Endothelial cell of umbilical vein (primary cell): ENCODE results near the gene ITPR2. TPM values are rescaled to one million over a fixed set of nuclear protein-coding genes. Genes with fewer than 3 reads are reported as not detected.
"Not testable (repeated sequence)": the region's sequence is repeated elsewhere in the genome, so short reads cannot be mapped to it uniquely, and the experiment has no call there.

Source experiments
- BruUV-seq: library from RNA; stranded (reverse); fragments of 400-500 nt; replicated peaks from 2 replicates; lab custom pipeline; 2021; lab: Mats Ljungman, UMichigan
- CTCF ChIA-PET: fragments of 300-600, 350-600 bp; sonication (Branson Sonifier 250); formaldehyde crosslinking; loops from one replicate; lab custom pipeline; 2021; ENCODE audit warnings: antibody characterized with exemption, inconsistent platforms; lab: Charles Lee
- POLR2A ChIA-PET: fragments of 300-600, 350-600 bp; sonication (Branson Sonifier 250); formaldehyde crosslinking; loops from one replicate; lab custom pipeline; 2021; ENCODE audit warnings: antibody characterized with exemption, inconsistent platforms; lab: Charles Lee
- DNase-seq: peaks from one replicate; pipeline ENCODE4 v3.0.0-alpha.2; 2011; ENCODE audit warnings: low read depth, low spot score
- FAIRE-seq: peaks from 2 replicates; lab custom pipeline; 2011; peaks lifted over from hg19 to GRCh38; lab: Jason Lieb, UNC
- H2AFZ ChIP-seq: 2 replicates; pipeline ENCODE4 v1.6.0; 2012; ENCODE audit warnings: low read depth, low read length, control low read depth, inconsistent platforms
- H3K27ac ChIP-seq: 2 replicates; pipeline ENCODE4 v1.5.1; 2011; ENCODE audit warnings: low read depth, mild to moderate bottlenecking, control low read depth, low read length, moderate library complexity; ENCODE audit not compliant: insufficient read depth
- H3K27me3 ChIP-seq, 2 experiments: 2 replicates each; pipeline versions ENCODE4 v1.6.0 to v1.6.1; 2011; ENCODE audit warnings: low read length in 2 of 2, mixed read lengths in 1 of 2; ENCODE audit not compliant: control insufficient read depth in 2 of 2, insufficient read depth in 2 of 2
- H3K36me3 ChIP-seq, 2 experiments: 2 replicates in 1 of 2; 3 replicates in 1 of 2; pipeline ENCODE4 v1.5.1; 2011; ENCODE audit warnings: low read length in 2 of 2, mild to moderate bottlenecking in 1 of 2, moderate library complexity in 1 of 2; ENCODE audit not compliant: control insufficient read depth in 2 of 2, insufficient read depth in 2 of 2; ENCODE audit errors: extremely low read depth in 1 of 2
- H3K4me1 ChIP-seq: 3 replicates; pipeline ENCODE4 v1.5.1; 2011; ENCODE audit warnings: mild to moderate bottlenecking, low read length; ENCODE audit not compliant: control insufficient read depth, insufficient read depth; ENCODE audit errors: extremely low read depth
- H3K4me2 ChIP-seq: 2 replicates; pipeline ENCODE4 v1.6.1; 2011; ENCODE audit warnings: low read length, control low read depth, mixed read lengths; ENCODE audit not compliant: insufficient read depth
- H3K4me3 ChIP-seq, 3 experiments: fragments of 200-600 bp in 1 of 3; sonication (generic), shearing (Covaris generic) in 1 of 3; replicated peaks in 1 of 3; 2 replicates each; pipeline ENCODE4 v1.5.1; 2011 to 2016; ENCODE audit warnings: control low read depth in 3 of 3, low read length in 3 of 3, mild to moderate bottlenecking in 2 of 3, inconsistent platforms in 1 of 3, low read depth in 1 of 3, moderate library complexity in 1 of 3; ENCODE audit not compliant: insufficient read depth in 1 of 3
- H3K79me2 ChIP-seq: 2 replicates; pipeline ENCODE4 v1.6.0; 2012; ENCODE audit warnings: low read length, inconsistent platforms; ENCODE audit not compliant: control insufficient read depth, insufficient read depth
- H3K9ac ChIP-seq: replicated peaks from 2 replicates; pipeline ENCODE3; 2011; ENCODE audit warnings: low read length, control low read depth; ENCODE audit not compliant: insufficient read depth; ENCODE audit errors: extremely low read depth
- H3K9me1 ChIP-seq: replicated peaks from 3 replicates; pipeline ENCODE4 v1.6.0; 2011; ENCODE audit warnings: mild to moderate bottlenecking, low read length; ENCODE audit not compliant: control insufficient read depth, insufficient read depth; ENCODE audit errors: extremely low read depth
- H3K9me3 ChIP-seq: replicated peaks from 2 replicates; pipeline ENCODE4 v1.5.1; 2012; ENCODE audit warnings: low read length, inconsistent platforms; ENCODE audit not compliant: control insufficient read depth, insufficient read depth
- H4K20me1 ChIP-seq: replicated peaks from 2 replicates; pipeline ENCODE3; 2011; ENCODE audit warnings: mild to moderate bottlenecking, low read length; ENCODE audit not compliant: control insufficient read depth, insufficient read depth; ENCODE audit errors: extremely low read depth
- EZH2 ChIP-seq: IDR thresholded peaks from 2 replicates; pipeline ENCODE4 v1.6.1; 2012; ENCODE audit warnings: borderline replicate concordance, low read depth, mild to moderate bottlenecking, moderate library complexity, low read length, inconsistent platforms; ENCODE audit not compliant: severe bottlenecking
- FOS ChIP-seq: IDR thresholded peaks from 2 replicates; pipeline ENCODE4 v1.6.1; 2011; ENCODE audit warnings: mild to moderate bottlenecking, low read length, moderate library complexity, borderline replicate concordance; ENCODE audit not compliant: insufficient read depth
- GATA2 ChIP-seq: IDR thresholded peaks from 2 replicates; pipeline ENCODE4 v1.7.0; 2011; ENCODE audit warnings: low read depth, mild to moderate bottlenecking, moderate library complexity, mixed read lengths, low read length; ENCODE audit not compliant: insufficient read length, insufficient read depth
- JUN ChIP-seq: IDR thresholded peaks from 2 replicates; pipeline ENCODE4 v1.6.1; 2011; ENCODE audit warnings: borderline replicate concordance, low read depth; ENCODE audit not compliant: insufficient read length, insufficient read depth
- MAX ChIP-seq: IDR thresholded peaks from 2 replicates; pipeline ENCODE4 v1.6.1; 2011; ENCODE audit not compliant: insufficient read depth, insufficient read length
- MYC ChIP-seq: IDR thresholded peaks from one replicate; pipeline ENCODE4 v1.6.1; 2011; ENCODE audit warnings: mild to moderate bottlenecking, low read depth, low read length
- POLR2A ChIP-seq: IDR thresholded peaks from 2 replicates; pipeline ENCODE4 v1.6.1; 2012; ENCODE audit warnings: low read depth, mild to moderate bottlenecking, control low read depth, low read length
- POLR2AphosphoS5 ChIP-seq: IDR thresholded peaks from 2 replicates; pipeline ENCODE4 v1.6.1; 2012; ENCODE audit warnings: low read depth, mild to moderate bottlenecking, control low read depth, low read length, moderate library complexity; ENCODE audit not compliant: insufficient read depth
- dilution Hi-C: fragments of 300-500 bp; cut with MboI; formaldehyde crosslinking; loops from one replicate; pipeline ENCODE4 v1.15.0; 2019; ENCODE audit warnings: low sequenced_read_pairs; ENCODE audit not compliant: extremely low pct_ligation_motif_present
- intact Hi-C: fragments of 100-400 bp; cut with micrococcal nuclease; formaldehyde crosslinking; loops from one replicate; pipeline ENCODE4 v1.10.0; 2022
- polyA plus RNA-seq, 4 experiments: library from polyadenylated mRNA; depleted of rRNA in 3 of 4; stranded (reverse) in 3 of 4; unstranded in 1 of 4; fragments of >200 nt; gene quantifications; 2 replicates each; pipeline versions ENCODE4 v1.2.1 to v1.2.3, GENCODE V29; 2011 to 2012; ENCODE audit warnings: missing spikeins in 1 of 4
- total RNA-seq: library from RNA; stranded (reverse); gene quantifications from 2 replicates; pipeline ENCODE4 v1.2.3, GENCODE V29; 2021
- TF ChIP-seq, protein P1 (sequence below), 2 donors: IDR thresholded peaks; 1 replicate in 1 of 2; 2 replicates in 1 of 2; pipeline ENCODE4 v1.5.1; 2011; ENCODE audit warnings: low read length in 2 of 2, mild to moderate bottlenecking in 2 of 2, moderate library complexity in 2 of 2, control low read depth in 1 of 2, inconsistent platforms in 1 of 2, low read depth in 1 of 2; ENCODE audit not compliant: insufficient read depth in 1 of 2; ENCODE audit errors: extremely low read depth in 1 of 2

Gene ITPR2
- total and polyA plus RNA-seq, 2 donors (not counting 3 experiments of a cell fraction or from before 2014, with no cell fraction given), result 16.2 to 86.8 TPM

GRCh38 chr12:26777236-26777635 lies 55.8 kb downstream of the ITPR2 start:
- Histone ChIP-seq H3K4me1 (no peaks in the 10 kb centered on the region), H2AFZ (no peak overlapping the region), H3K36me3 (peaks cover 0 to 3% of the 10 kb centered on the region in 2 experiments), H3K4me3 (no peak overlapping the region), H3K27ac (no peak overlapping the region), H3K9me3 (no peaks in the 10 kb centered on the region), H3K4me2 (no peak overlapping the region), H4K20me1 (no peaks in the 10 kb centered on the region), H3K9me1 (no peaks in the 10 kb centered on the region), H3K79me2 (peaks cover 2% of the 10 kb centered on the region), H3K27me3 (no peaks in the 10 kb centered on the region), H3K9ac (no peak overlapping the region)
- POLR2A ChIA-PET, result no interaction called here
- dilution Hi-C loops (no loop called here), intact Hi-C loops (no loop called here)
- BruUV-seq, result no TSS peak
- no peak for FAIRE-seq
- TF ChIP-seq JUN, result no peak
- TF ChIP-seq POLR2A, result no peak
- TF ChIP-seq FOS, result no peak
- TF ChIP-seq MYC, result no peak
- TF ChIP-seq POLR2AphosphoS5, result no peak
- no peak for TF ChIP-seq EZH2
- TF ChIP-seq, protein P1, sequence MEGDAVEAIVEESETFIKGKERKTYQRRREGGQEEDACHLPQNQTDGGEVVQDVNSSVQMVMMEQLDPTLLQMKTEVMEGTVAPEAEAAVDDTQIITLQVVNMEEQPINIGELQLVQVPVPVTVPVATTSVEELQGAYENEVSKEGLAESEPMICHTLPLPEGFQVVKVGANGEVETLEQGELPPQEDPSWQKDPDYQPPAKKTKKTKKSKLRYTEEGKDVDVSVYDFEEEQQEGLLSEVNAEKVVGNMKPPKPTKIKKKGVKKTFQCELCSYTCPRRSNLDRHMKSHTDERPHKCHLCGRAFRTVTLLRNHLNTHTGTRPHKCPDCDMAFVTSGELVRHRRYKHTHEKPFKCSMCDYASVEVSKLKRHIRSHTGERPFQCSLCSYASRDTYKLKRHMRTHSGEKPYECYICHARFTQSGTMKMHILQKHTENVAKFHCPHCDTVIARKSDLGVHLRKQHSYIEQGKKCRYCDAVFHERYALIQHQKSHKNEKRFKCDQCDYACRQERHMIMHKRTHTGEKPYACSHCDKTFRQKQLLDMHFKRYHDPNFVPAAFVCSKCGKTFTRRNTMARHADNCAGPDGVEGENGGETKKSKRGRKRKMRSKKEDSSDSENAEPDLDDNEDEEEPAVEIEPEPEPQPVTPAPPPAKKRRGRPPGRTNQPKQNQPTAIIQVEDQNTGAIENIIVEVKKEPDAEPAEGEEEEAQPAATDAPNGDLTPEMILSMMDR (IDR thresholded peaks at IDR 0.05; ENCODE audit: extremely low read depth in 1 of 2, insufficient read depth in 1 of 2, low read depth in 1 of 2, low read length in 2 of 2), result no peak
- no peak for TF ChIP-seq MAX
- no peak for TF ChIP-seq GATA2
- CTCF ChIA-PET, result no interaction called here
- DNase-seq, result no peak

GRCh38 chr12:26775991-26776390 lies 57.0 kb downstream of the ITPR2 start:
- H3K36me3 ChIP-seq, H3K4me3 ChIP-seq, H3K9ac ChIP-seq, H3K27ac ChIP-seq, FAIRE-seq, H3K4me2 ChIP-seq, H3K9me3 ChIP-seq, intact Hi-C loops, H2AFZ ChIP-seq, dilution Hi-C loops, H3K79me2 ChIP-seq, H4K20me1 ChIP-seq, POLR2A ChIA-PET, H3K9me1 ChIP-seq, H3K27me3 ChIP-seq, BruUV-seq, H3K4me1 ChIP-seq, DNase-seq: not testable (repeated sequence)
- CTCF ChIA-PET, result interaction anchor here (0.6 kb wide), 1 partner anchor 22 kb away, joined by 5 read pairs; no protein-coding TSS in a partner anchor
